Endodermal cell (in vitro differentiated cells): ENCODE measurements around the gene KCNMA1. TPM values are rescaled to one million over a fixed set of nuclear protein-coding genes. Genes with fewer than 3 reads are reported as not detected.

Source experiments
- DNase-seq: peaks from one replicate; pipeline ENCODE4 v3.0.0-alpha.2; 2017
- H3K27ac ChIP-seq: 2 replicates; pipeline ENCODE4 v1.5.1; 2013; ENCODE audit warnings: mild to moderate bottlenecking, low read depth, low read length, moderate library complexity
- H3K27me3 ChIP-seq: 2 replicates; pipeline ENCODE4 v1.6.1; 2013; ENCODE audit warnings: mild to moderate bottlenecking, low read length, moderate library complexity; ENCODE audit not compliant: insufficient read depth, control insufficient read depth, poor library complexity, severe bottlenecking
- H3K36me3 ChIP-seq: 2 replicates; pipeline ENCODE4 v1.7.0; 2013; ENCODE audit warnings: mild to moderate bottlenecking, low read length, moderate library complexity; ENCODE audit not compliant: control insufficient read depth, insufficient read depth
- H3K4me1 ChIP-seq: one replicate; pipeline ENCODE4 v1.7.0; 2013; ENCODE audit warnings: low read length; ENCODE audit not compliant: control insufficient read depth, insufficient read depth
- H3K4me3 ChIP-seq: 2 replicates; pipeline ENCODE4 v1.5.1; 2013; ENCODE audit warnings: mild to moderate bottlenecking, low read length, moderate library complexity
- H3K9ac ChIP-seq: 2 replicates; pipeline ENCODE4 v1.6.1; 2013; ENCODE audit warnings: mild to moderate bottlenecking, low read length, moderate library complexity; ENCODE audit not compliant: poor library complexity, severe bottlenecking; ENCODE audit errors: extremely low read depth
- H3K9me3 ChIP-seq: 2 replicates; pipeline ENCODE4 v1.6.1; 2013; ENCODE audit warnings: mild to moderate bottlenecking, low read length, moderate library complexity; ENCODE audit not compliant: control insufficient read depth
- H3K27ac Mint-ChIP-seq: 2 replicates; pipeline ENCODE4 v1.8.0; 2020; ENCODE audit warnings: mixed read lengths
- H3K27me3 Mint-ChIP-seq: 2 replicates; pipeline ENCODE4 v1.8.0; 2021; ENCODE audit warnings: mild to moderate bottlenecking, mixed read lengths; ENCODE audit not compliant: insufficient read depth
- H3K36me3 Mint-ChIP-seq: 2 replicates; pipeline ENCODE4 v1.8.0; 2020; ENCODE audit warnings: low read depth, mixed read lengths
- H3K4me1 Mint-ChIP-seq: 2 replicates; pipeline ENCODE4 v1.8.0; 2020; ENCODE audit warnings: mixed read lengths
- H3K4me3 Mint-ChIP-seq: 2 replicates; pipeline ENCODE4 v1.8.0; 2020; ENCODE audit warnings: mild to moderate bottlenecking, moderate library complexity, mixed read lengths
- H3K9me3 Mint-ChIP-seq: 2 replicates; pipeline ENCODE4 v1.8.0; 2020; ENCODE audit warnings: mild to moderate bottlenecking, mixed read lengths
- WGBS, 2 experiments: methylation state at CpG; one replicate each; pipeline versions ENCODE4 v1.1.5 to v1.1.7; 2013; ENCODE audit warnings: missing lambda C conversion rate in 2 of 2, mixed read lengths in 1 of 2; ENCODE audit not compliant: insufficient coverage in 1 of 2, insufficient read length in 1 of 2; 5-methylcytosine and 5-hydroxymethylcytosine counted together
- total RNA-seq, 2 donors: library from RNA; stranded (reverse); fragmentation: NEBNext Ultra II Directional in 1 of 2; extraction: Animal tissue kit (Norgen Biotek cat#: 25700) in 1 of 2; gene quantifications; 2 replicates in 1 of 2; 3 replicates in 1 of 2; pipeline ENCODE4 v1.2.1, GENCODE V29; 2021
- TF ChIP-seq, protein P1 (sequence below): fragments of 200-600 bp; sonication (generic); conservative IDR thresholded peaks from 2 replicates; pipeline ENCODE4 v1.5.0; 2021; ENCODE audit warnings: antibody characterized with exemption, mild to moderate bottlenecking

Gene KCNMA1
- total RNA-seq, 2 donors from 2014 or later: 0.55 to 1.3 TPM

DNA sequence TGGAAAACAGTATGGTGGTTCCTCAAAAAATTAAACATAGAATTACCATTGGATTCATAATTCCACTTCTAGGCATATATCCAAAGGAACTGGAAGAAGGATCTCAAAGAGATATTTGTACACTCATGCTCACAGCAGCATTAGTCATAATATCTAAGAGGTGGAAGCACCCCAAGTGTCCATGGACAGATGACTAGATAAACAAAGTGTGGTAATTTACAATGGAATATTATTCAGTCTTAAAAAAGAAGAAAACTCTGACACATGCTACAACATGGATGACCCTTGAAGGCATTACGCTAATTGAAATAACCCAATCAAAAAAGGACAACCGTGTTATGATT is 594.2 kb downstream of the KCNMA1 start:
- Mint-ChIP-seq H3K9me3 (no peaks in the 10 kb centered on the region), H3K27ac (no peak overlapping the region), H3K27me3 (no peaks in the 10 kb centered on the region), H3K4me3 (no peak overlapping the region), H3K36me3 (no peaks in the 10 kb centered on the region), H3K4me1 (peaks cover 8% of the 10 kb centered on the region)
- WGBS, 2 experiments: 79 to 88% methylated on average over 2 of the region's 2 CpGs
- TF ChIP-seq, protein P1, sequence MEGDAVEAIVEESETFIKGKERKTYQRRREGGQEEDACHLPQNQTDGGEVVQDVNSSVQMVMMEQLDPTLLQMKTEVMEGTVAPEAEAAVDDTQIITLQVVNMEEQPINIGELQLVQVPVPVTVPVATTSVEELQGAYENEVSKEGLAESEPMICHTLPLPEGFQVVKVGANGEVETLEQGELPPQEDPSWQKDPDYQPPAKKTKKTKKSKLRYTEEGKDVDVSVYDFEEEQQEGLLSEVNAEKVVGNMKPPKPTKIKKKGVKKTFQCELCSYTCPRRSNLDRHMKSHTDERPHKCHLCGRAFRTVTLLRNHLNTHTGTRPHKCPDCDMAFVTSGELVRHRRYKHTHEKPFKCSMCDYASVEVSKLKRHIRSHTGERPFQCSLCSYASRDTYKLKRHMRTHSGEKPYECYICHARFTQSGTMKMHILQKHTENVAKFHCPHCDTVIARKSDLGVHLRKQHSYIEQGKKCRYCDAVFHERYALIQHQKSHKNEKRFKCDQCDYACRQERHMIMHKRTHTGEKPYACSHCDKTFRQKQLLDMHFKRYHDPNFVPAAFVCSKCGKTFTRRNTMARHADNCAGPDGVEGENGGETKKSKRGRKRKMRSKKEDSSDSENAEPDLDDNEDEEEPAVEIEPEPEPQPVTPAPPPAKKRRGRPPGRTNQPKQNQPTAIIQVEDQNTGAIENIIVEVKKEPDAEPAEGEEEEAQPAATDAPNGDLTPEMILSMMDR: no peak
- Histone ChIP-seq H3K36me3 (no peaks in the 10 kb centered on the region), H3K9me3 (no peaks in the 10 kb centered on the region), H3K27me3 (no peaks in the 10 kb centered on the region), H3K4me1 (no peaks in the 10 kb centered on the region), H3K4me3 (no peak overlapping the region), H3K9ac (no peak overlapping the region), H3K27ac (no peak overlapping the region)
- DNase-seq: no peak

DNA sequence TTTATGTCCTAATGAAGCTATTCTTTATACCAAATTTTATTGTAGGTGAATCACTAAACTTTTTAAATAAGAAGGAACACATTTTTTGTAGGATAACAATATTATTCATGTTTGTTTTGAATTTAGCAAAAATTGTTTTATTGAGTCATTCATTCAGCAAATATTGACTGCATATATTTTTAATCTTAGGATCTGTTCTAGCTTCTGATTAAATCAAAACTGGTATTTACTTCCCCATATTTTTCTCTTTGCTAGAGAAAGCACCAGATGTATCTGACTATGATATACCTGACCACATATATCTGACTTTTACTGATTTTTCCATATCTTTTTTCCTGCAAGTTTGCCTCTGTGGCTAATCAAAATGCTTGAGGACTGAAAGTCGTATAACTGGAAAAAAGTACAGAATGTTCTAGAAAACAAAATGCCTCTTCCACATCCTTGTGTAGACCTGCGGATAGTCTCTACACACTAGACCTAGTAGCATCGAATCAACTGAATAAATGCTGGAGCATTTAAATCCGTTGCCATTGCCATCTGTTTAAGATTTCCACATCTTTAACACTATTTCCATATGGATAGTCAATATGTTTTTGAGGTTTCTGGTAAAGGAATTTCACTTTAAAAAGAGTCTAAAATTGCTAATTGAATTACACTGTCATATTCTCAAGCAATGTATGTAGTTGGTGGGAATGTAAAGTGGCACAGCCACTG is 594.7 kb downstream of the KCNMA1 start:
- H3K9me3 Mint-ChIP-seq: no peaks in the 10 kb centered on the region
- TF ChIP-seq, protein P1: no peak
- H3K27me3 Mint-ChIP-seq: no peaks in the 10 kb centered on the region
- no peak overlapping the region for H3K27ac Mint-ChIP-seq
- no peaks in the 10 kb centered on the region for H3K36me3 ChIP-seq
- no peaks in the 10 kb centered on the region for H3K4me1 ChIP-seq
- no peaks in the 10 kb centered on the region for H3K36me3 Mint-ChIP-seq
- H3K27ac ChIP-seq: no peak overlapping the region
- no peak overlapping the region for H3K9ac ChIP-seq
- no peaks in the 10 kb centered on the region for H3K27me3 ChIP-seq
- H3K4me3 ChIP-seq: no peak overlapping the region
- 93 to 100% methylated on average over 3 to 4 of the region's 4 CpGs for WGBS, 2 experiments
- no peak overlapping the region for H3K4me3 Mint-ChIP-seq
- H3K9me3 ChIP-seq: no peaks in the 10 kb centered on the region
- no peak for DNase-seq
- H3K4me1 Mint-ChIP-seq: peaks cover 12% of the 10 kb centered on the region

DNA sequence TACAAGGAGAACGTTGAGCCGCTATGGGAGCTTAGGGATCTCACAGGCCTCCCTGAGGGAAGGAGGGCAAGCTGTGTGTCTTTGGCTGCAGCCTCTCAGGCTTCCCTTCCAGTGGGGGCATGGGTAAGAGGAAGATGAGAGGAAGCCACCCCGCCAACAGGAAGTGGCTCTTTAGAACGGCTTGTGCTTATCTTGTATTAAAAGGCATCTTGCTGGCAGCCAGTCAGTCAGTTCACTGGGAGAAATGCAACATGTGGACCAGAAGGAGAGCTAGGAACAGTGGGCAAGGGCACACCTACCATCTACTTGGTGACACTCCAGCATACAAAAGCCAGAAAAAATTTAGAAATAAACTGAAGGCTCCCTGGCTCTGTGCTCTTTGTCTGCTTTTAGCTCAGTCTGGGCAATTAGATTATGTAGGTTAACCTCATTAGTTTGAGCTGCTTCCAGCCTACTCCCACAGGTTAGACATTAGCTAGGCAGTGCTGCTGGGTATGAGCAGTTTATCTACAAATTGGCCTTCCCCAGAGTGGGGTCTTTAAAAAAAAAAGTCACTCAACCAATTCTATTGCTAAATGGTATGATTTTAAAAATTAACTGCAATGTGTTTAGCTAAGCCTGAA is 595.9 kb downstream of the KCNMA1 start:
- 83 to 93% methylated on average over 2 to 4 of the region's 4 CpGs for WGBS, 2 experiments

More for the DNA sequence above, 595.9 kb downstream of the KCNMA1 start:
- Histone ChIP-seq H3K9me3 (no peaks in the 10 kb centered on the region), H3K4me3 (no peak overlapping the region), H3K9ac (no peak overlapping the region), H3K27ac (no peak overlapping the region), H3K36me3 (no peaks in the 10 kb centered on the region), H3K4me1 (no peaks in the 10 kb centered on the region), H3K27me3 (no peaks in the 10 kb centered on the region)
- peaks cover 17% of the 10 kb centered on the region for H3K4me1 Mint-ChIP-seq
- DNase-seq: no peak
- no peaks in the 10 kb centered on the region for H3K36me3 Mint-ChIP-seq
- no peaks in the 10 kb centered on the region for H3K9me3 Mint-ChIP-seq
- no peaks in the 10 kb centered on the region for H3K27me3 Mint-ChIP-seq
- no peak overlapping the region for H3K27ac Mint-ChIP-seq
- no peak overlapping the region for H3K4me3 Mint-ChIP-seq
- TF ChIP-seq, protein P1: no peak
